Endometrial microvascular endothelial cells (primary cell): ENCODE data around the gene DUS3L. TPM values are rescaled to one million over a fixed set of nuclear protein-coding genes. Genes with fewer than 3 reads are reported as not detected.
"Not testable (repeated sequence)": the region's sequence is repeated elsewhere in the genome, so short reads cannot be mapped to it uniquely, and the experiment has no call there.

ENCODE experiments used
- in situ Hi-C: cut with HindIII; loops from 2 replicates; pipeline ENCODE4 v1.10.0; 2017; ENCODE audit warnings: low sequenced_read_pairs, low pct_unique_long_range_greater_than_20kb; ENCODE audit errors: inconsistent ontology term
- total RNA-seq: library from RNA; depleted of rRNA; stranded (reverse); fragments of >200 nt; gene quantifications from one replicate; pipeline ENCODE4 v1.2.3, GENCODE V29; 2015; ENCODE audit errors: inconsistent ontology term

DUS3L gene
- total RNA-seq, 1 donor from 2014 or later: 25.3 TPM

DNA sequence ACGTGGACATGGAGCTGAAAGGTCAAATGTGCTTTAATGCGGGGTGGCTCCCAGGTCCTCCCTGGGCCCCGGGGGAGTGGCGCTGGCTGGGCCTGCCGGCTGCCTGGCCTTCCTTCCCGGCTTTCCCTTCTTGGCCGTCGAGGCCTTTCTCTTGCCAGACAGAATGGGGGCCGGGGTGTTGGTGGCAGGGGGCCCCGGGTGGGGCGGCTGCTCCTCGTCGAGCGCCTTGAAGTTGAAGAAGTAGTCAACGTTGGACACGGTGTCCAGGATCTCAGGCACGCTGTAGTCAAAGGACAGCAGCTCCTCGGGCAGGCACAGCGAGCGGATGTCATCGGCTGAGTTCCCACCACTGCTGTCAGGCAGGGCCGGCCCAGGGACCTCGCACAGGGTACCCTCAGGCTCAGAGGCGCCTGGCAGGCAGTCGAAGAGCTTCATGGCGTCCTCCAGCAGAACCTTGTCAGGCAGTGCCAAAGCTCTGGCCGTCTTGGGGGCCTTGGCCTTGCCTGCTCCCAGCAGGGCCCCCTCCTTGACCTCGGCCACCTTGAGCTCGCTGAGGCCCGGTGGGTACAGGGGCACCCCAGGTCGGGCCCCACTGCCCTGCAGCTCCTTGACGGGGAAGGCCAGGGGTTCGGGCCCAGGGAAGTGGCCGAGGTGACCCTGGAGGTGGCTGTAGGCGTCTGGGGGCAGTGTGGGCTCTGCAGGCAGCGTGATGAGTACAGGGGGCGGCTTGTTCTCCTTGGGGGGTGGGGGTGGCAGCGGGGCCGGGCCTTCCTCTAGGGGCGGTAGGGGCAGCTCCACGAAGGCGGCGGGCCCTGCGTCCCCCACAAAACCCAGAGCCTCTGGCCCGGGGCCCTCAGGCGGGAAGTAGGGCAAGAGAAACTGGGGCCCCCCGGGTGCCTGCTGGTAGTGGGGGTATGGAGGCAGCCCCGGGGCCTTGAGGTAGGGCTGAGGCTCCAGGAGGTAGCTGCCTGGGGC is 7.7 kb downstream of the DUS3L start:
- in situ Hi-C loops: no loop called here

DNA sequence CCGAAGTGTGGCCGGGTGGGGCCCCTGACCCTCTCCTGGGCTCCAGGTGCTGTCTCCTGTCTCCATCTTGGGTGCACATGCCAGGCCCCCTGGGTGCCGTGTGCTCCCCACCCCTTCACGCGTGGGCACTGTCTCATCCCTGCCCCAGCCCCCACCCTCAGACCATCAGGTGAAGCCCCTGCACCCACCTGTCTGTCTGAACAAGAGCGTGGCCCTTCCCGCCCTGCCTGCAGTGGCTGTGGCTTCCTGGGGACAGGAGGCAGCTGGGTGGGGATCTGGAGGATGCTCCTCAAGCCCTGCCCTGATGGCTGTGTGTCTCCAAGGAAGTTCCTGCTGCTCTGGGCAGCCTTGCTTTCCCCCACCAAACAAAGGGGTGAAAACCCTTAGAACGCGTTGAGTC is 8.6 kb downstream of the DUS3L start:
- in situ Hi-C loops: no loop called here

DNA sequence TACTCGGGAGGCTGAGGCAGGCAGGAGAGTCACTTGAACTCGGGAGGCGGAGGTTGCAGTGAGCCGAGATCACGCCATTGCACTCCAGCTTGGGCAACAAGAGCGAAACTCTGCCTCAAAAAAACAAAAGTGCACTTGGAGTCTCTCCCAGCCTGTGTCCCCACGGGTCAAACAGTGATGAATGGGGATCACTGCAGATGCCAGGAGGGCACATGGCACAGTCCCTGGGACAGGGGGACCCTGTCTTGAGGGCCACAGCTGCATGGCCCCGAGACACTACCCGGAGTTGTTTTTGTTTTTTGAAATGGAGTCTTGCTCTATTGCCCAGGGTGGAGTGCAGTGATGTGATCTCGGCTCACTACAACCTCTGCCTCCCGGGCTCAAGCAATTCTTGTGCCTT is 10.0 kb downstream of the DUS3L start:
- in situ Hi-C loops: not testable (repeated sequence)

DNA sequence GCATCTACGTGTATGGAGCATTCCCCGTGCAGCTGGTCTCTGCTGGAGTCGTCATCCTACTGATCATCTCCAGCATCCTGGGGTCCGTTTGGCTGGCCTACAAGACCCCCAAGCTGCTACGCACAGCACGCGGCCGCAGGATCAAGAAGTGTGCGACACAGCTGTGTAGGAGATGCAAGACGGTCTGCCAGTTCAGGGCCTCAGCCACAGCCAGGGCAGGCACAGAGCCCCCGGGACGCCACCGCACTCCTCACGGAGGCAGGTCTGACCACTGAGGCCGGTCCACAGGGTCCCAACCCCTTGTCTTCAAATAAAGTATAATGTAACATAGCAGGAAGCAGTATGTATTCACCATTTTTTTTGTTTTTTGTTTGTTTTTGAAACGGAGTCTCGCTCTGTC is 12.6 kb downstream of the DUS3L start:
- in situ Hi-C loops: no loop called here

DNA sequence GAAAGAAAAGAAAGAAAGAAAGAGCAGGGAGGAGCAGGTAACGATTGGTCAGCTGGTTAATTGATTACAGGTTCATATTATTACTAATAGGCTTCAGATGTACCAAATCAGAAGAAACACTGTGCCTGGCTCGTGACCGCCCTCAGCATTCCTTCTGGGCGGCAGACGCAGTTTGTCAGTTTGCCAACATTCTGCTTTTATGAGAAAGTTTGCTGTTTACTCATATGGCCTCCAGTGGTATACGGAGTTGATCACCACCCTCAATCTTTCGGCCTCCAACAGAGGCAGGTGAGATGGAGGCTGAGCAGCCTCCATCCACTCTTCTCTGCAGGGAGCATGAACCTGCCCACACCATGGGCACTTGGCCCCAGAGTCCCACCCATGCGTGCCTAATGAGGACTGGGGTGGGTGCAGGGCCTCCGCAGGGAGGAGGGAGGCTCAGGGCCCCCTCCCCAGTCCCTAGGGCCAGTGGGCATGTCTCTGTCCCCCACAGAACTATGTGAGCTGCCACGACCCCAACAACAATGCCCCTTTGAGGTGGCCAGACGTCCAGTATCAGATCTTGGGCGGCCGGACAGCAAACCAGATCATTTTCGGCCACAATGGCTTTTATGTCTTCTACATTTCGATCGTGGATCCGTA is 15.2 kb downstream of the DUS3L start:
- in situ Hi-C loops: no loop called here

DNA sequence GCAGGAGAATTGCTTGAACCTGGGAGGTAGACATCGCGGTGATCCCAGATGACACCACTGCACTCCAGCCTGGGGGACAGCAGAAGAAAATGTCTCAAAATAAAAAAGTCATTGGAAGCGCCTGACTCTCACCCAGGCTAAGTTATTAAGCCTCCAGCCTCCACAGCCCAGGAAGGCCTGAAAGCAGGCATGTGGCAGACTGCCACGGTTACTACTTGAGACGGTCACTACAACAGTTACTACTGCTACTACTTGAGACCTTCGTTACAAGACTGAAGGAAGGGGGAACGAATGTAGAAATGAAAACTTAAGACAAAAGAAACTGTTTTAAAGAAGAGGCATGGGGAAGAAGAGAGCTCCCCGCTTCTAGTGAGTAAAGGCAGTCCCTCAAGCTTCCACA is 16.0 kb downstream of the DUS3L start:
- in situ Hi-C loops: no loop called here

DNA sequence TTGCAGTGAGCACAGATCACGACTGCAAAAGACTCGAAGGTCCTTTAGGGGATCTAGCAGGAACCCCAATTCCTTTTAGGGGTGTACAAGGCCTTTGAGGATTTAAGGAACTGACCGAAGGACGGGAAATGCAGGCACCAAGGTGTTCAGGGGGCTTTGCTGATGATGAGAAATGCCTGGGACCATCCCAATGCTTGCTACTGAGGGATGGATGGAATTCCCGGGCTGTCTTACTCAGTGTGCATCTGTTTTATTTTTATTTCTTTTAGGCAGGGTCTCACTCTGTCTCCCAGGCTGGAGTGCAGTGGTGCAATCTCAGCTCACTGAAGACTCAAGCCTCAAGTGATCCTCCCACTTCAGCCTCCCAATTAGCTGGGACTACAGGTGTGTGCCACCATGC is 17.7 kb downstream of the DUS3L start:
- in situ Hi-C loops: no loop called here

DNA sequence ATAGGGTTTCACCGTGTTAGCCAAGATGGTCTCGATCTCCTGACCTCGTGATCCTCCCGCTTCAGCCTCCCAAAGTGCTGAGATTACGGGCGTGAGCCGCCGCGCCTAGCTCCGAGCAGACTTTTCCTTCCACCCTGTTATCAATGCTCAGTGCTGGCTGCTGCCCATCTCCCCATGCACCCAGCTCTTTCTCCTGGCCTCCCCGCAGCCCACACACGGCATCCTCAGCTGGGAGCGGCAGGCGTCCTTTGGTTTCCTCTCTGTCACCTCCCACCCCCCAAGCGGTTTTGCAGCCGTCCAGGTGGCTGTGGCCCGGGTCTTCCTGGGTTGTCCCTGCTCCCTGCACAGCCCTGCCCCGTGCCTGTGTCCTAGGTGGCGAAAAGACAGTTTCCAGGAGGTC is 18.5 kb downstream of the DUS3L start:
- in situ Hi-C loops: no loop called here

DNA sequence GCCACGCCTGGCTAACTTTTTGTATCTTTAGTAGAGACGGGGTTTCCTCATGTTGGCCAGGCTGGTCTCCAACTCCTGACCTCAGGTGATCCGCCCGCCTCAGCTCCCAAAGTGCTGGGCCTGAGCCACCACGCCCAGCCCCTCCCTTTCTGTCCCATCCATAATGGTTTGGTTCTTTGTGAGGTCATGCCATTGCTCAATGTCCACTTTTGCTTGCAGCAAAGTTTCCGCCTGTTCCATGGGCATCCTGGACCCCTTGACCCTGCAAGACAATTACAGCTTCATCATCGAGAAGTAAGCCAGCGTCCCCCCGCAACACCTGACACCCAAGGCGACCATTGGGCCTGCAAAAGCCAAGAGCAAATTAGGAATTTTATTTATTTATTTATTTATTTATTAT is 23.0 kb downstream of the DUS3L start:
- in situ Hi-C loops: no loop called here

DNA sequence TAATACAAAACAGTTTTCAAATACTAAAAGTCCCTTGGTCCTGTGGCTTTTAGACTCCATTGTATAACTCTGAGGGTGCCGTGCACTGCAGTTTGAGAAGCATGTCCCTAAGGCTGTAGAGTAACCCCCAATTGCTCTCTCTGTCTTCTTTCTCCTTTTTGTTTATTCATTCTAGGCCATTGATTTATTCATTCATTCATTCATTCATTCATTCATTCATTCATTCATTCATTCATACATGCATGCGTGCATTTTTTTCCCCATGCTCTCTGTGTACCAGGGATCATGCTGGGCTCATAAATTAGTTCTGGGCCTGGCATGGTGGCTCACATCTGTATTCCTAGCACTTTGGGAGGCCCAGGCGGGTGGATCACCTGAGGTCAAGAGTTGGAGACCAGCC is 25.7 kb downstream of the DUS3L start:
- in situ Hi-C loops: no loop called here

DNA sequence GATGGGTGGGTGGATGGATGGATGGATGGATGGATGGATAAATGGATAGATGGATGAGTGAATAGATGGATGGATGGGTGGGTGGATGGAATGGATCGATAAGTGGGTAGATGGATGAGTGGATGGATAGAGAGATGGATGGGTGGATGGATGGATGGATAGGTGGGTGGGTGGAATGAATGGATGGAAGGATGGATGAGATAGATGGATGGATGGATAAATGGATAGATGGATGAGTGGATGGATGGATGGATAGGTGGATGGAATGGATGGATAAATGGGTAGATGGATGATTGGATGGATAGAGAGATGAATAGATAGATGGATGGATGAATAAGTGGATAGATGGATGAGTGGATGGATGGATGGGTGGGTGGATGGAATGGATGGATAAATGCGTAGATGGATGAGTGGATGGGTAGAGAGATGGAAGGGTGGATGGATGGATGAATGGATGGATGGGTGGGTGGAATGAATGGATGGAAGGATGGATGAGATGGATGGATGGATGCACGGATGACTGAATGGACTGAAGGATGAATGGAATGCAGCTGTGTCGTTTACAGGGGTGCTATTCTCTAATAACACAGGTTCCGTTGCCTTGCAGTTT is 28.2 kb downstream of the DUS3L start:
- in situ Hi-C loops: no loop called here

DNA sequence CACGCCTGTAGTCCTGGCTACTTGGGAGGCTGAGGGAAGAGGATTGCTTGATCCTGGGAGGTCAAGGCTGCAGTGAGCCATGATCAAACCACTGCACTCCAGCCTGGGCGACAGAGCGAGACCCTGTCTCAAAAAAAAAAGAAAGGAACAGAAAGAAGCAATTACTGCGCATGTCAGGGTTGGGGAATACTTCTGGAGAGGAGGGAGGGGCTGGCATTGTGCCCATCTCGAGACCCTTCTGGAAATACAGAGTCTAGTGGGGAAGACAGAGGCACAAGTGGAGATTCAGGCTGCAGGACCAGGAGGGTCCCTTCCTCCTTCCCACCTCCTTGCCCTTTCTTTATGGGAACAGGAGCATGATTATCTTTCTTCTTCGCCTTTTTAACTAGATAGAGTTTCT is 37.2 kb downstream of the DUS3L start:
- in situ Hi-C loops: no loop called here

DNA sequence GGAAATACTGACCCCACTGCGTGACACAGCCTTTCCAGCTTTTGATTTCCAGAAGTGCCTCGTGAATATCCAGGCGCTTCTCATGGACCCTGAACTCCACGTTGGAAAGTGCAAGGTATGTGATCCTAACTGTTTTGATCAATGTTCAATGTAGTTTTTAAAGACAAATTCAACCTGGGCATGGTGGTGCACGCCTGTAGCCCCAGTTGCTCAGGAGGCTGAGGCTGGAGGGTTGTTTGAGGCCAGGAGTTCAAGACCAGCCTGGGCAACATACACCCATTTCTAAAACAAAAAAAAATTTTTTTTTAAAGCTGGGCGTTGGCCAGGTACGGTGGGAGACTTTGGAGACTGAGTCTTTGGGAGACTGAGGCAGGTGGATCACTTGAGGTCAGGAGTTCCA is 39.3 kb downstream of the DUS3L start:
- in situ Hi-C loops: no loop called here

DNA sequence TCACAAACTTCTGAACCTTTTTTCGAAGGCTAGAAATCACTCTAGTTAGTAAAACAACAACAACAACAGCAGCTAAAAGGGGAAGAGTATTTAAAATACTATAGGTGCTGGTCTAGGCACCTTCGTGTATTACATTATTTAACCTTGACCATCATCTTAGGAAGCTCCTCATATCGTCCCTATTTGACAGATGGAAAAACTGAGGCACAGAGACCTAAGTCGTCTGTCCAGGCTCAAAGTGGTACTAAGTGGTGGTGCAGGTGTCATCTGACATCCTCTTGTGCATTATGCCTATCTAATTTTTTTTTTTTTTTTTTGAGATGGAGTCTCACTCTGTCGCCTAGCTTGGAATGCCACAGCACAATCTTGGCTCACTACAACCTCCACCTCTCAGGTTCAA is 41.5 kb downstream of the DUS3L start:
- in situ Hi-C loops: no loop called here

DNA sequence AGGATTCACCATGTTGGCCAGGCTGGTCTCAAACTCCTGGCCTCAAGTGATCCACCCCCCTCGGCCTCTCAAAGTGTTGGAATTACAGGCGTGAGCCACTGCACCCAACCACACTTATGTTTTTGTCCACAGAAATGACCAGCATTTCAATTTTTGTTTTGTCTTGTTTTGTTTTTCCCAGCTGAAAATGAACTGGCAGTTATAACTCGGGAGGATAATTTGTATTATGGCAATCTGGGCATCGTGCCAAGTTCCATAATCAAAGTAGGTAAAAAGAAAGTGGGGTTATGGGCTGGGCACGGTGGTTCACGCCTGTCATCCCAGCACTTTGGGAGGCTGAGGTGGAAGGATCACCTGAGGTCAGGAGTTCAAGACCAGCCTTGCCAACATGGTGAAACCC is 42.0 kb downstream of the DUS3L start:
- in situ Hi-C loops: not testable (repeated sequence)

DNA sequence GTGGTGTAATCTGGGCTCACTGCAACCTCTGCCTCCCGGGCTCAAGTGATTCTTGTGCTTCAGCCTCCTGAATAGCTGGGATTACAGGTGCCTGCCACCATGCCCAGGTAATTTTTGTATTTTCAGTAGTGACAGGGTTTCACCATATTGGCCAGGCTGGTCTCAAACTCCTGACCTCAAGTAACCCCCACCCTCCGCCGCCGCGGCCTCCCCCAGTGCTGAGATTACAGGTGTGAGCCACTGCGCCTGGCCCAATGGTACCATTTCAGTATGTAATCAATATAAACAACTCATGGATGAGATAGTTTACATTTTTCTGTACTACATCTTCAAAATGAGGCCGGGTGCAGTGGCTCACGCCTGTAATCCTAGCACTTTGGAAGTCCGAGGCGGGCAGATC is 46.0 kb downstream of the DUS3L start:
- in situ Hi-C loops: not testable (repeated sequence)

DNA sequence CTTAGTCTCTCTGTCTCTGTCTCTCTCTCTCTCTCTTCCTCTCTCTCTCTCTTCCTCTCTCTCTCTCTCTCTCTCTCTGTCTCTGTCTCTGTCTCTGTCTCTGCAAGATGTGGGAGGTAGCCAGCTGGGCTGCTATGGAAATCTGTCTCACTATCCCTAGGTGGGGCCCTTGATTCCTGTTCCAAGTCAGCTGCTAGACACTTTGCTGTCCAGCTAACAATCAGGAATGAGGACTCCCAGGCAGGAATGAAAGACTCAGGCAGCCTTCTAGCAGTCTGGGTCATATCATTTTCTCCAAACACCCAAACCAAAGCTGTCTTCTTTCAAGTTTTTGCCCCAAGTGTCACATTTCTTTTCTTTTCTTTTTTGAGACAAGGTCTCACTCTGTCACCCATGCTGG is 47.3 kb downstream of the DUS3L start:
- in situ Hi-C loops: no loop called here

DNA sequence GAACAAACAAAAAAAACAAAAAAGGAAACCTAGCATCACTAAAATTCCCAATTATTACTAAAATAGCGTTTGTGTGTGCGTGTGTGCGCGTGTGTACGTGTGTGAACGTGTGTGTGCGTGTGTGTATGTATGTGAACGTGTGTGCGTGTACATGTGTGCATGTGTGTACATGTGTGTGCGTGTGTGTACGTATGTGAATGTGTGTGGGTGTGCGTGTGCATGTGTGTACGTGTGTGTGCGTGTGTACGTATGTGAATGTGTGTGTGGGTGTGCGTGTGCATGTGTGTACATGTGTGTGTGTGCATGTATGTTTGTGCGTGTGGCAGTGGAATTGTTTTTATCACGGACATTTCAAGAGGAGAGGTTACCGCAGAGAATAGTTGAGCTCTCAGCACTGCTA is 48.9 kb downstream of the DUS3L start:
- in situ Hi-C loops: no loop called here

DNA sequence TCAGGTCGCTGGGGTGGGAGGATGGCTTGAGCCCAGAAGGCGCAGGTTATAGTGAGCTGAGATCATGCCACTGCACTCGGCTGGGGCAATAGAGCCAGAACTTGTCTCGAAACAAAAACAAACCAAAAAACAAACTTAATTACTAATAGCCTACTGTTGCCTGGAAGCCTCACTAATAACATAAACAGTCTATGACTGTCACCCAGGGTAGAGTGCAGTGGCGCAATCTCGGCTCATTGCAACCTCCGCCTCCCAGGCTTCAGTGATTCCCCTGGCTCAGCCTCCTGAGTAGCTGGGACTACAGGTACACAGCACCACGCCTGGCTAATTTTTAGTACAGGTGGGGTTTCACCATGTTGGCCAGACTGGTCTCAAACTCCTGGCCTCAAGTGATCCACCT is 52.5 kb downstream of the DUS3L start:
- in situ Hi-C loops: no loop called here
